Middle frontal gyrus (tissue), 1 donor: ENCODE measurements around the gene MOCS2.

ENCODE experiments used
- DNase-seq: peaks from one replicate; pipeline ENCODE4 v3.0.0-alpha.2; 2015; ENCODE audit warnings: low spot score; ENCODE audit errors: extremely low spot score

MOCS2 gene

GRCh38 chr5:53095217-53095616 lies 14.3 kb downstream of the MOCS2 start:
- no peak for DNase-seq

DNA sequence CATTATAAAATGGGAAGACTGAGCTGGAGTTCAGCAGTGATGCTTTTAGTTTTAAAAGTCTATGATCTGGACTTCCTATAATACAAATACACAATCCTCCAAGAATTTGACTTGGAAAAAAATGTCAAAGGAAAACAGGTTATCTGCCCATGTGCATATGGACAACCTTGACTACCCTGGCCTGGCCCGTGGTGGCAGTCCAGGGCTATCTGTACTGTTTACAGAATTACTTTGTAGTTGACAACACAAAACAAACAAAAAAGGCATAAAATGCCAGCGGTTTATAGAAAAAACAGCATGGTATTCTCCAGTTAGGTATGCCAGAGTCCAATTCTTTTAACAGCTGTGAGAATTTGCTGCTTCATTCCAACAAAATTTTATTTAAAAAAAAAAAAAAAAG lies 17.3 kb downstream of the MOCS2 start:
- DNase-seq, result no peak

DNA sequence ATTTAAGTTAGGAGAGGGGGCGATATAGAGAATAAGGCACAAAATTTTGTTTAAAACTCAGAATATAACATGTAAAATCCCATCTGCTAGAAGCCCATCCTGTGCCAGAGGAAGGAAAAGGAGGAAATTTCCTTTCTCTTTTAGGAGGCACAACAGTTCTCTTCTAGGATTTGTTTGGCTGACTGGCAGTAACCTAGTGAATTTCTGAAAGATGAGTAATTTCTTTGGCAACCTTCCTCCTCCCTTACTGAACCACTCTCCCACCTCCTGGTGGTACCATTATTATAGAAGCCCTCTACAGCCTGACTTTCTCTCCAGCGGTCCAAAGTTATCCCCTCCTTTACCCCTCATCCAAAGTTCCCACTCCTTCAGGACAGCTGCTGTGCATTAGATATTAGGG lies 18.3 kb downstream of the MOCS2 start:
- DNase-seq, result no peak

DNA sequence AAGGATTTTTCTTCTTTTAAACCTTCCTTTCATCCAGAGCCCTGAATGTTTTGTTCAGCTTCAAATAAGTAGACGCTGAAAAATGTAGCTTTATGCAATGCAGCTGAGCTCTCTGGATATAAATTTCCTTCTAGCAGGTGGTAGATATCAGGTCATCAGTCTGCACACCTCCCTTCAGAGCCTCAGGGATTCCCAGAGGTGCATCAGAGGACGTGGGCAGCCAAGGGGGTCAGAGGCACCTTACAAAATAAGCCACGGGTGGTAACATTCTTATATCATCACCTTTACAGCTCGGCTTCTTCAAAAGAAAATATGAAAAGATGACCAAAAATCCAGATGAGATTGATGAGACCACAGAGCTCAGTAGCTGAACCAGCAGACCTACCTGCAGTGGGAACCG lies 19.3 kb downstream of the MOCS2 start:
- DNase-seq, result no peak

- DNase-seq, result no peak
These were observed 20.0 kb downstream of the MOCS2 start for GRCh38 chr5:53089481-53089991.

GRCh38 chr5:53087621-53088121 lies 21.9 kb downstream of the MOCS2 start:
- peak; percentile 57 for DNase-seq

- no peak for DNase-seq
These were observed 22.4 kb downstream of the MOCS2 start for GRCh38 chr5:53087171-53087570.

DNA sequence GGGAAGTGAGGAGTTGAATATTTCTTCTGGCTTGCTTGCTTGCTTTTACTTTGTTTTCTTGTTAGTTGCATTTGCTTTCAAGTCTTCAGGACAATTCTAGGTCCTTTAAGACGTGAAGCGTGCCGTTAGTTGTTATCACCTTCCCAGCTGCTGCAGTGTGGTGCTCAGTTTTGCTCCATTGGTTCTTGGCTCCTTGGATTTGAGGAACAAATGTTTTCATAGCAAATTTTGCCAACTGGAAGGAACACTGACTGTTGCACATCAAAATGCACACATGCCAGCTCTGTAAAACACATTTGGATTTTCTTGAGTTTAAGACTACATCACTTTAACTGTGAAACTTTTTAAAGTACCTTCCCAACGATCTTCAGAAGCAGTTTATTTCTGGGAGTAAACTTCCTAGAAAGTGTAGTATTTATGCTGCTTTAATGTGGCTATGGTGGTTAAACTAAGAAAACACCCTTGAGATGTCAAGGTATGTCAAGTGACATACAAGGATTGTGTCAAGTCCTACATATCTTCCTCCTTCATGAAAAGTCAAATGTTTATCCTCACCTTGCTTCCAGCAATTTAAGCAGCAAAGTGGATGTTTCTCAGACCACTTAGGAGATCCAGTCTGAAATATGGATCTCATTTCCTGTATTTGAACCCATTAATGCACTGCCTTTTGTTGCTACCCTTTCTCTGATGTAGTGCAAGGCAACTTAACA lies 24.9 kb downstream of the MOCS2 start:
- no peak for DNase-seq

DNA sequence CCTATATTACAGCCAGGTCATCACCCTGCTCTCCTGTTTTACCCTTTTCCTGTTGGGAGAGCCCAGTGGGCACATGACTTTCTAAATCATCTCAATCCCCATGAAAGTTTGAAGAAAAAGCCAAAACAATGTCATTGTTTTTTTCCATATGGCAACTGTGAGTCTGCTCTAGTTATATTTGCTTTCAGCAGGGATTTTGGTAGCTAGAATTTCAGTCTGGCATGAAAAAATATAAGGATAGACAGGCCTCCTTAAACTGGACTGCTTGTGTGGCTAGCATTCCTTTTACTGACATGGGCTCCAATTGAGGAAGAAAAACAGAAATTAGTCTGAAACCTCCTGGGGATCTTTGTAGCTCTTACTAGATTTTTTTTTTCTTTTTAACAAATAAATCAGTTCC lies 25.6 kb downstream of the MOCS2 start:
- no peak for DNase-seq

GRCh38 chr5:53080271-53080670 lies 29.3 kb downstream of the MOCS2 start:
- no peak for DNase-seq

- no peak for DNase-seq
These were observed 33.5 kb downstream of the MOCS2 start for GRCh38 chr5:53076014-53076583.

- DNase-seq, result no peak
These were observed 36.2 kb downstream of the MOCS2 start for GRCh38 chr5:53073348-53073747.

DNA sequence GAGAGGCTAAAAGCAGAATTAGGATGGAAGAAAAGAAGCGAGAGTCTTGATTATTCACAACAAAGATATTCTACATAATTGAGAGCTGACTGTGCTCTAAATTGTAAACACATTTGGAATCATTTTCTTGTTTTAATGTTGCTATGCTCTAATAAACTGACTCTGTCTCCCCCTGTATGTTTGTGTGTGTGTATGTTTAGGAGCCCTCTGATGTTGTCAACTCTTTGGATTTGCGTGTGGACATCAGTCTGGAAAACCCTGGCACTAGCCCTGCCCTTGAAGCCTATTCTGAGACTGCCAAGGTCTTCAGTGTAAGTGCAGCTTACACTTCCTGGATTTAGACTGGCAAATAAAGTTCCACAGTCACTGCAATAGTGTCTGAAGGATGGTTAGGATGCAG lies 37.8 kb downstream of the MOCS2 start:
- no peak for DNase-seq

DNA sequence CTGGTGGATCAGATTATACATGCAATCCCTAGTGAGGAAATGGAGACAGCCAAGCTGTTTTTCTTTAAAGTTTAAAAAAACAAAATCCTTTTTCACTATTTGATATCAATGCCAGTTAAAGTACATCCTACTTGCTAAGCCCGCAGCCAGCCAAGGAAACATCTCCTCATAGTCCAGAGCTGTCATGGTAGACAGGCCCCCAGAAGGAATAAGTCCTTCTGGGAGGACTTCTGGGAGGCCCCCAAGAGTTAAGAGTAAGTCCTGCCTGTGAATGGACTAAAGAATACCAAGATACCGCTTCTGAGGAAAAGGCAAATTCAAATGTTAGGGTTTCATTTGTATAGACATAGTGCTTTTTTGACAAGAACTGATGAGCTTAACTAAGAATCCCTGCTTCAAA lies 38.3 kb downstream of the MOCS2 start:
- DNase-seq, result no peak

DNA sequence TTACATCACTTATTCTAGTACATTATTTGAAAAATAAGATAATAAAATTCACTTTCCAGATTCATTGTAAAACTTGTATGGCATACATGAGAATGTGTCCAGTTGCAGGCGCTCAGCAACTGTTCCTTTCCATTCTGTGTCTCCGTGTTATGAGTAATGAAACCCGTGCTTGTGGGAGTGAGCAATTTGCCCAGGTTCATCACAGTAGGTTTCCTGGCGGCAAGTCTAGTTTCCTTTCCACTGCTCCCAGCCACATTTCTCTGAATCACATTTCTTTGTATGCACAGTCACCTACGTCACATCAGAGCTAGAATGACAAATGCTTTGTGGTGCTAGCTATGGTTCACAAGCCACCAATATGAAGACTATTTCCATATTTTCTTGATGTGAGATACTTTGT lies 39.9 kb downstream of the MOCS2 start:
- DNase-seq, result no peak

- DNase-seq, result no peak
These were observed 41.2 kb downstream of the MOCS2 start for GRCh38 chr5:53068291-53068836.

DNA sequence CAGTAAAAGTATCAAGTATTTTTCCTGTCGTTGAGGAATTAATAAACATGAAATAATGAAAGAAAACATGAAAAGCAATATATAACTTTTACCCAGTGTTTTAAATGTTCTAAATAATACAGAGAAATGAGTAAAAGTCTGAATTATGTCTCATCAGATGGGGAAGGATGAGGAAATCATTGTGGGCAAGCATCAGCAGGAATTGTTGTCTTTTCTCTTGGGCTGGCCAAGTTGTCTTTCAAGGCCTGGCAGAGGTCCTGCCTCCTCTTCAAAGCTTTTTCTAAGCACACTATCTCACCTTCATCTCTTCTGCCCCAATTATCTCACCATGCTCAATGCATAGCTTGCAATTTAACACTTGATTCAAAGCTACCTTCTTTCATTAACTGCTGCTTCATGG lies 41.9 kb downstream of the MOCS2 start:
- DNase-seq, result no peak

DNA sequence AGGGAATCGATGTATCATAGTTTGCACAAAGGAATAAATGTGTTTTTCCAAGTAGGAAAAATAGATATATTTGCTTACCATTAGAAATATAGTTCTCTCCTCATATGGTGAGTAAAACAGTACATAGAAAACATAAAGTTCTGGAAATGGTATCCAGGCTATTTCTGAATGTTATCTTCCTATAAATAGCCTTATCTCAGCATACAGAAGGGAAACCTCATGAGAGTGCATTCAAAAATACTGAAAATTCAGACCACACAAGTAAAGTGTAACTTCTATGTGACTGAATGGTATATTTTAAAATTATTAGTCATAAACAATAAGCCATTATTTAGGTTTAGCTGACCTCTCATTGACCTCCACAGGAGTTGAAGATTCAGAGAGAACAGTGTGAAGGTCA lies 43.5 kb downstream of the MOCS2 start:
- no peak for DNase-seq

- no peak for DNase-seq
These were observed 45.8 kb downstream of the MOCS2 start for GRCh38 chr5:53063791-53064190.

DNA sequence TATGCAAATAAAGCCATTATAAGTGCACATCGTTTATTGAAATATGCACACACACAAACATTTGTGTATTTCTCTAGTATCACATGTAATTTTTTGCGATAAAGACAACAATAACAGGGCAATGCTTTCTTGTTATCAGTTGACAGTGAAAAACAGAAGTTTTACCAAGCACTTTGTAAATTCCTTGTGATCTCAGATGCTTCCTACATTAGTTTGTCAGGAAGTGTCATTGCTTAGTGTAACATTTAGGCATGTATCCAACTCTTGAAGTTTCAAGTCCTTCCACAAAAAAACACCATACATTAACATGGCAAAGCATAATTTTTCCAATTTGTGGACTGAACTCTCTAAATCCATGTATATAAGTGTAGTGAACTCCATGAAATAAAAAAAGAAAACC lies 46.4 kb downstream of the MOCS2 start:
- no peak for DNase-seq

- DNase-seq, result no peak
These were observed 50.3 kb downstream of the MOCS2 start for GRCh38 chr5:53059281-53059680.

DNA sequence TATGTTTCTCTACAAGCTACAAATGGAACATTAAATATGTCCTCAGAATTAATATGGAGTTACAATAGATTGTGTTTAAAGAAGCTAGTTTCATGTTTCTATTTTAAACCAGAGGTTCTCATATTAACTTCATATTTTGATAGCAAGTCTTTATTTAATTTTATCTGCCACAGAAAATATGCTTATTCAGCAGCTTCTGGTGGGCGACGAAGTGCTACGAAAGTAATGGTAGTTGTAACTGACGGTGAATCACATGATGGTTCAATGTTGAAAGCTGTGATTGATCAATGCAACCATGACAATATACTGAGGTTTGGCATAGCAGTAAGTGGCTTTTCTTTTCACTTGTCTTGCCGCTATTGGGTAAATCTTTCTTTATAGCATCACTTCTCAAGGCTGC lies 54.2 kb downstream of the MOCS2 start:
- DNase-seq, result no peak

DNA sequence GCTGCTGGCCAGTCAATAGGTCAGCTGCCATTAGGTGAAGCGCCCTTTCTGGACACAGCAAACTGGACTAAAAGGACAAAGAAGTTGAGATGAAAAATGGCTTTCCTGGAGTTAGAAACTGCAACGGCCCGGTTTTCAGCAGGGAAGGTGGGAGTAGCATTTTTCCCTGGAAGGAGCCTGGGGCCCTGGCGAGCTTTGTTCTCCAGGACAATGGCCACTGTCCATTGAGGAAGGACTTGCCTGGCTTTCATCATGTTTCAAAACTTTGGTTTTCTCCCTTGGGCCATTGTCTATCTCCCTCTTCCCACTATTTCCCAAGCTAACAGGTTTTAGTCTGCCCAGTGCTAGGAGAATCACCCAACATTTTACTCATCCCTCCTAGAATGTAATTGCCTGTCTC lies 56.2 kb downstream of the MOCS2 start:
- no peak for DNase-seq
